Stimulated activated CD4-positive, alpha-beta T cell treated with anti-CD3 and anti-CD28 coated beads, Interleukin-2, amount 100 ng/mL, for 48 hours (primary cell): ENCODE results near the gene OR51A7.

Experiments used
- DNase-seq, 2 donors: peaks; one replicate each; pipeline ENCODE4 v3.0.0-alpha.2; 2020

Gene OR51A7

DNA sequence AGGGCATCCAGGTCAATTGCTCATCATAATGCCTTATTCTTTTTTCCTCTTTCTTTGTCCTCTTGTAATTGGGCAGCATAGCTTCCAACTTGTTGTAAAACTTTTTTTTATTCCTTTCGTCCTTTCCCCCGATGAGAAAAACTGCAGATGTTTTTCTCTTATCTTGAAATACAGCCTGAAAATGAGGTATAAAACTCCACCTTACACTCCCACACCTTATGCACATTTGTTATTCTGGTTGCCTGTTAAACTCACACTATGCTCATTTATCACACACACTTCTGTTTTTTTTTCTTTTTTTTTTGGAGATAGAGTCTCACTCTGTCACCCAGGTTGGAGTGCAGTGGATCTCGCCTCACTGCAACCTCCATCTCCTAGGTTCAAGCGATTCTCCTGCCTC lies 53.8 kb downstream of the OR51A7 start:
- DNase-seq = no peak
